ENCODE results near the gene INHBB. TPM values are rescaled to one million over a fixed set of nuclear protein-coding genes. Genes with fewer than 3 reads are reported as not detected.

INHBB gene
- total RNA-seq, 1 experiment from 2014 or later: 0.27 TPM

DNA sequence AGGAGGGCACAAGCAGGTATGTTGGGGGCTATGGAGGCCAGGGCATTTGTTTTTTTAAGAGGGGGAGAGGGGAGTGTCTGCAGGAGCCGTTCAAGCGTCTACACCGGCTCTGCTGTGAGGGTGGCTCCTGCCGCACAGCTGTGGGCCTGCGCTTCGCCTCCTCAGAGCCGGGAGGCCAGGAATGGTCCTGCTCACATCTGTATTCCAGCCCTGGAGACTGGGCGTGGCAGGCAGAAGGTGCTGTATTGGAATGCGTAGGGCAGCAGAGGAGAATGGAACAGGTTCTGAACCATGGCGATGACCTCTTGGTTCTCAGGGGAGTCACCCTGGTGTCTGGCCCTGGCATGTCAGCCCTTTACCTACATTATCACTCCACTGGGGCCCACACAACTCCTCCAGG is 26.8 kb upstream of the INHBB start:
- Histone ChIP-seq H3K9me2 (ENCODE audit: insufficient read depth) (no peaks in the 10 kb centered on the region), H3K36me3 (ENCODE audit: control insufficient read depth in 1 of 2, insufficient read depth in 2 of 2, low read length in 2 of 2) (no peaks in the 10 kb centered on the region), H4K20me1 (ENCODE audit: insufficient read depth) (no peaks in the 10 kb centered on the region), H2AFZ (ENCODE audit: low read depth, low read length, poor library complexity, severe bottlenecking) (no peak overlapping the region), H3K27me3 (ENCODE audit: insufficient read depth, low read length) (no peaks in the 10 kb centered on the region), H3K9ac (ENCODE audit: low read length) (no peak overlapping the region), H3K79me2 (ENCODE audit: insufficient read depth, low read length) (no peaks in the 10 kb centered on the region), H3K27ac (ENCODE audit: low read depth, low read length) (no peak overlapping the region), H3K9me3 (ENCODE audit: control insufficient read depth in 1 of 2, insufficient read depth in 1 of 2, low read depth in 1 of 2, low read length in 2 of 2) (no peaks in the 10 kb centered on the region), H3K4me1 (ENCODE audit: control insufficient read depth in 1 of 2, insufficient read depth in 2 of 2, low read length in 2 of 2) (peaks cover 2 to 9% of the 10 kb centered on the region in 2 experiments; a peak in 3 of 4 replicates), H3K4me3 (replicated peaks in 1 of 2; ENCODE audit: low read depth in 1 of 2, low read length in 2 of 2) (no peak overlapping the region), H3K4me2 (ENCODE audit: low read length) (no peak overlapping the region)
- RAD21 ChIA-PET (ENCODE audit: low non-redundant PET in 1 of 2, low total read pairs in 2 of 2, uncharacterized antibody in 2 of 2, unreplicated experiment in 2 of 2): no interaction called here
- no peak for DNase-seq (ENCODE audit: low read depth, low spot score)
- TF ChIP-seq POLR2A (IDR thresholded peaks at IDR 0.05; ENCODE audit: borderline replicate concordance, extremely low read depth, insufficient read depth, insufficient read length) (no peak), YY1 (IDR thresholded peaks at IDR 0.05; ENCODE audit: extremely low read depth, insufficient replicate concordance, low read depth, low read length) (no peak), SP1 (IDR thresholded peaks at IDR 0.05; ENCODE audit: low read depth) (no peak), ZFX (IDR thresholded peaks at IDR 0.05) (no peak), SIN3A (IDR thresholded peaks at IDR 0.05; ENCODE audit: low read depth) (no peak), CEBPB (IDR thresholded peaks at IDR 0.05; ENCODE audit: low read depth) (no peak), ELF1 (IDR thresholded peaks at IDR 0.05; ENCODE audit: borderline replicate concordance, low read depth) (no peak), RAD21 (IDR thresholded peaks at IDR 0.05; ENCODE audit: low read depth) (no peak), EZH2phosphoT487 (IDR thresholded peaks at IDR 0.05; ENCODE audit: borderline replicate concordance) (no peak), TCF7L2 (IDR thresholded peaks at IDR 0.05; ENCODE audit: borderline replicate concordance, extremely low read depth, insufficient read depth, insufficient read length) (no peak), ZNF274 (IDR thresholded peaks at IDR 0.05; ENCODE audit: low read depth, low read length) (no peak), EZH2 (IDR thresholded peaks at IDR 0.05) (no peak)
- TF ChIP-seq, protein P1, sequence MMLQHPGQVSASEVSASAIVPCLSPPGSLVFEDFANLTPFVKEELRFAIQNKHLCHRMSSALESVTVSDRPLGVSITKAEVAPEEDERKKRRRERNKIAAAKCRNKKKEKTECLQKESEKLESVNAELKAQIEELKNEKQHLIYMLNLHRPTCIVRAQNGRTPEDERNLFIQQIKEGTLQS (IDR thresholded peaks at IDR 0.05): no peak
- TF ChIP-seq, protein P2, sequence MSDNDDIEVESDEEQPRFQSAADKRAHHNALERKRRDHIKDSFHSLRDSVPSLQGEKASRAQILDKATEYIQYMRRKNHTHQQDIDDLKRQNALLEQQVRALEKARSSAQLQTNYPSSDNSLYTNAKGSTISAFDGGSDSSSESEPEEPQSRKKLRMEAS (IDR thresholded peaks at IDR 0.05): no peak
- TF ChIP-seq, protein P3, sequence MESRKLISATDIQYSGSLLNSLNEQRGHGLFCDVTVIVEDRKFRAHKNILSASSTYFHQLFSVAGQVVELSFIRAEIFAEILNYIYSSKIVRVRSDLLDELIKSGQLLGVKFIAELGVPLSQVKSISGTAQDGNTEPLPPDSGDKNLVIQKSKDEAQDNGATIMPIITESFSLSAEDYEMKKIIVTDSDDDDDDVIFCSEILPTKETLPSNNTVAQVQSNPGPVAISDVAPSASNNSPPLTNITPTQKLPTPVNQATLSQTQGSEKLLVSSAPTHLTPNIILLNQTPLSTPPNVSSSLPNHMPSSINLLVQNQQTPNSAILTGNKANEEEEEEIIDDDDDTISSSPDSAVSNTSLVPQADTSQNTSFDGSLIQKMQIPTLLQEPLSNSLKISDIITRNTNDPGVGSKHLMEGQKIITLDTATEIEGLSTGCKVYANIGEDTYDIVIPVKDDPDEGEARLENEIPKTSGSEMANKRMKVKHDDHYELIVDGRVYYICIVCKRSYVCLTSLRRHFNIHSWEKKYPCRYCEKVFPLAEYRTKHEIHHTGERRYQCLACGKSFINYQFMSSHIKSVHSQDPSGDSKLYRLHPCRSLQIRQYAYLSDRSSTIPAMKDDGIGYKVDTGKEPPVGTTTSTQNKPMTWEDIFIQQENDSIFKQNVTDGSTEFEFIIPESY (IDR thresholded peaks at IDR 0.05; ENCODE audit: extremely low read depth, insufficient replicate concordance, low read length): no peak
- CTCF ChIA-PET: no interaction called here
- intact Hi-C loops (cut with micrococcal nuclease): no loop called here
- POLR2A ChIA-PET: no interaction called here
- no TSS peak for BruUV-seq (replicated peaks)
- ATAC-seq: no peak

Measured in HCT116 (cell line).